HG03521 (cell line): ENCODE data around the gene PLSCR2.
"Not testable (repeated sequence)": the region's sequence is repeated elsewhere in the genome, so short reads cannot be mapped to it uniquely, and the experiment has no call there.

ENCODE experiments used
- ATAC-seq: cut with Tn5 transposase; IDR thresholded peaks from one replicate; pipeline ENCODE4 v1.9.1; 2021; ENCODE audit warnings: mild to moderate bottlenecking, moderate library complexity; ENCODE audit not compliant: unreplicated experiment

PLSCR2 gene

GRCh38 chr3:146491303-146491702 is 21.9 kb upstream of the PLSCR2 start:
- no peak for ATAC-seq

- no peak for ATAC-seq
Observed at GRCh38 chr3:146485297-146485696, 15.9 kb upstream of the PLSCR2 start.

- ATAC-seq, result no peak
Observed at GRCh38 chr3:146476094-146476740, 6.9 kb upstream of the PLSCR2 start.

- not testable (repeated sequence) for ATAC-seq
Observed at GRCh38 chr3:146474976-146475375, 5.6 kb upstream of the PLSCR2 start.

- ATAC-seq, result no peak
Observed at GRCh38 chr3:146473726-146474125, 4.4 kb upstream of the PLSCR2 start.

- ATAC-seq, result no peak
Observed at GRCh38 chr3:146472611-146473010, 3.2 kb upstream of the PLSCR2 start.

GRCh38 chr3:146471012-146471411 is 1.7 kb upstream of the PLSCR2 start:
- no peak for ATAC-seq

- ATAC-seq, result no peak
Observed at GRCh38 chr3:146470425-146470990, 1.1 kb upstream of the PLSCR2 start.

- no peak for ATAC-seq
Observed at GRCh38 chr3:146468671-146469149, 651 bp downstream of the PLSCR2 start.

GRCh38 chr3:146468234-146468633 is 1.1 kb downstream of the PLSCR2 start:
- ATAC-seq, result no peak

GRCh38 chr3:146466604-146467003 is 2.8 kb downstream of the PLSCR2 start:
- no peak for ATAC-seq

- ATAC-seq, result no peak
Observed at GRCh38 chr3:146465693-146466465, 3.5 kb downstream of the PLSCR2 start.

- no peak for ATAC-seq
Observed at GRCh38 chr3:146464783-146465182, 4.6 kb downstream of the PLSCR2 start.

GRCh38 chr3:146464005-146464595 is 5.3 kb downstream of the PLSCR2 start:
- ATAC-seq, result no peak

GRCh38 chr3:146454796-146455195 is 14.6 kb downstream of the PLSCR2 start:
- ATAC-seq, result no peak

- no peak for ATAC-seq
Observed at GRCh38 chr3:146449613-146450012, 19.7 kb downstream of the PLSCR2 start.

- no peak for ATAC-seq
Observed at GRCh38 chr3:146449076-146449475, 20.3 kb downstream of the PLSCR2 start.

- no peak for ATAC-seq
Observed at GRCh38 chr3:146446026-146446425, 23.3 kb downstream of the PLSCR2 start.

- ATAC-seq, result not testable (repeated sequence)
Observed at GRCh38 chr3:146440310-146440709, 29.1 kb downstream of the PLSCR2 start.

GRCh38 chr3:146432066-146432465 is 37.3 kb downstream of the PLSCR2 start:
- no peak for ATAC-seq

- no peak for ATAC-seq
Observed at GRCh38 chr3:146431240-146431639, 38.1 kb downstream of the PLSCR2 start.

- no peak for ATAC-seq
Observed at GRCh38 chr3:146425341-146425740, 44.0 kb downstream of the PLSCR2 start.
